HepG2 (cell line): Measurements from ENCODE around the gene CAVIN1. TPM values are rescaled to one million over a fixed set of nuclear protein-coding genes. Genes with fewer than 3 reads are reported as not detected.
"Not testable (repeated sequence)": the region's sequence is repeated elsewhere in the genome, so short reads cannot be mapped to it uniquely, and the experiment has no call there.

Experiments
- ATAC-seq: fragments of 200-7000 bp; cut with Tn5 transposase; 3 replicates; pipeline ENCODE4 v1.9.1; 2020; ENCODE audit warnings: mild to moderate bottlenecking, moderate library complexity
- BruUV-seq: library from RNA; stranded (reverse); fragments of 400-500 nt; replicated peaks from 2 replicates; lab custom pipeline; 2021; lab: Mats Ljungman, UMichigan
- CTCF ChIA-PET: fragments of 300-600 bp; formaldehyde crosslinking; extraction: SDS; loops from one replicate; lab custom pipeline; 2021; ENCODE audit warnings: low total read pairs, inconsistent platforms, low intra/inter-chr PET ratio; lab: Yijun Ruan, JAX
- POLR2A ChIA-PET: fragments of 350-600 bp; sonication (Branson Sonifier 250); formaldehyde crosslinking; loops from one replicate; lab custom pipeline; 2020; ENCODE audit warnings: antibody characterized with exemption, inconsistent platforms; lab: Yijun Ruan, JAX
- DNase-seq: peaks from one replicate; pipeline ENCODE4 v3.0.0-alpha.2; 2015; ENCODE audit warnings: low spot score
- FAIRE-seq: peaks from 3 replicates; lab custom pipeline; 2011; peaks lifted over from hg19 to GRCh38; lab: Jason Lieb, UNC
- H2AFZ ChIP-seq: one replicate; pipeline ENCODE4 v1.6.1; 2011; ENCODE audit warnings: low read length, inconsistent platforms
- H3K27ac ChIP-seq: fragments of 300-600 bp; 3 replicates; pipeline ENCODE4 v1.8.0; 2011; ENCODE audit warnings: mixed run types, mild to moderate bottlenecking, mixed read lengths, low read length, inconsistent platforms; ENCODE audit not compliant: insufficient read depth; ENCODE audit errors: extremely low read length
- H3K27me3 ChIP-seq, 2 experiments: fragments of 200-600 bp in 1 of 2; 2 replicates in 1 of 2; 3 replicates in 1 of 2; pipeline versions ENCODE4 v1.6.0 to v1.8.0; 2011; ENCODE audit warnings: low read length in 2 of 2, mild to moderate bottlenecking in 2 of 2, moderate library complexity in 2 of 2, inconsistent platforms in 1 of 2; ENCODE audit not compliant: insufficient read depth in 2 of 2, control insufficient read depth in 1 of 2
- H3K36me3 ChIP-seq, 2 experiments: fragments of 200-600 bp in 1 of 2; replicated peaks in 1 of 2; 2 replicates in 1 of 2; 3 replicates in 1 of 2; pipeline versions ENCODE4 v1.5.1 to v1.8.0; 2011; ENCODE audit warnings: low read length in 2 of 2, inconsistent platforms in 1 of 2; ENCODE audit not compliant: insufficient read depth in 2 of 2, control insufficient read depth in 1 of 2
- H3K4me1 ChIP-seq: 2 replicates; pipeline ENCODE4 v1.5.1; 2012; ENCODE audit warnings: low read length, inconsistent platforms; ENCODE audit not compliant: insufficient read depth
- H3K4me2 ChIP-seq: 2 replicates; pipeline ENCODE4 v1.6.0; 2011; ENCODE audit warnings: low read depth, low read length, inconsistent platforms
- H3K4me3 ChIP-seq, 3 experiments: fragments of 200-600 bp in 1 of 3; sonication (generic), shearing (Covaris generic) in 1 of 3; replicated peaks in 1 of 3; 2 replicates each; pipeline ENCODE4 v1.5.1; 2011 to 2016; ENCODE audit warnings: low read length in 3 of 3, inconsistent platforms in 2 of 3, low read depth in 2 of 3, mild to moderate bottlenecking in 2 of 3, control low read depth in 1 of 3, mixed read lengths in 1 of 3; ENCODE audit not compliant: insufficient read depth in 1 of 3
- H3K79me2 ChIP-seq: one replicate; pipeline ENCODE4 v1.6.1; 2011; ENCODE audit warnings: low read length, inconsistent platforms; ENCODE audit not compliant: insufficient read depth
- H3K9ac ChIP-seq: 2 replicates; pipeline ENCODE4 v1.6.0; 2011; ENCODE audit warnings: mild to moderate bottlenecking, low read depth, low read length, inconsistent platforms; ENCODE audit not compliant: insufficient read depth
- H3K9me3 ChIP-seq: 2 replicates; pipeline ENCODE4 v1.5.1; 2012; ENCODE audit warnings: mild to moderate bottlenecking, low read length
- H4K20me1 ChIP-seq: 2 replicates; pipeline ENCODE4 v1.6.0; 2011; ENCODE audit warnings: inconsistent platforms, mild to moderate bottlenecking, low read length, moderate library complexity; ENCODE audit not compliant: insufficient read depth
- ARNTL ChIP-seq: sonication (generic); formaldehyde crosslinking; IDR thresholded peaks from 2 replicates; pipeline ENCODE4 v1.4.0; 2020; ENCODE audit warnings: mild to moderate bottlenecking, missing genetic modification reagents
- LCORL ChIP-seq, 2 experiments: fragments of 450-650 bp in 1 of 2; sonication (generic) in 1 of 2; formaldehyde crosslinking in 1 of 2; IDR thresholded peaks; 2 replicates each; pipeline versions ENCODE4 v1.5.0 to v1.6.1; 2017 to 2020; ENCODE audit warnings: antibody characterized with exemption in 1 of 2, missing genetic modification reagents in 1 of 2
- MYNN ChIP-seq: sonication (generic); formaldehyde crosslinking; IDR thresholded peaks from 2 replicates; pipeline ENCODE4 v1.4.0; 2020; ENCODE audit warnings: mild to moderate bottlenecking, low read depth, missing genetic modification reagents
- NFKB2 ChIP-seq: sonication (generic); formaldehyde crosslinking; IDR thresholded peaks from 2 replicates; pipeline ENCODE4 v1.4.0; 2020; ENCODE audit warnings: missing genetic modification reagents, borderline replicate concordance
- ZNF292 ChIP-seq: sonication (generic); formaldehyde crosslinking; IDR thresholded peaks from 2 replicates; pipeline ENCODE4 v1.8.1; 2022; ENCODE audit warnings: mild to moderate bottlenecking, low read depth, missing genetic modification reagents, borderline replicate concordance
- ZNF383 ChIP-seq: sonication (generic); formaldehyde crosslinking; IDR thresholded peaks from 2 replicates; pipeline ENCODE4 v1.4.0; 2020; ENCODE audit warnings: missing genetic modification reagents, mild to moderate bottlenecking, borderline replicate concordance
- WGBS: methylation state at CpG from one replicate; pipeline ENCODE4 v1.1.6; 2017; ENCODE audit warnings: low lambda C conversion rate; 5-methylcytosine and 5-hydroxymethylcytosine counted together
- in situ Hi-C: cut with HindIII; loops from 2 replicates; pipeline ENCODE4 v1.10.0; 2017; ENCODE audit warnings: low pct_unique_long_range_greater_than_20kb; ENCODE audit not compliant: extremely low pct_ligation_motif_present
- intact Hi-C: fragments of 100-400 bp; cut with micrococcal nuclease; formaldehyde crosslinking; loops from one replicate; pipeline ENCODE4 v1.10.0; 2022; ENCODE audit not compliant: unreplicated experiment
- polyA plus RNA-seq, 8 experiments: library from polyadenylated mRNA; depleted of rRNA in 3 of 8; stranded (reverse) in 7 of 8; unstranded in 1 of 8; fragments of >200 nt; fragmentation: Illumina TruSeq in 4 of 8; extraction: Trizol in 4 of 8; gene quantifications; 2 replicates each; pipeline versions ENCODE4 v1.2.1 to v1.2.3, GENCODE V29; 2011 to 2016; ENCODE audit warnings: low read depth in 4 of 8, missing spikeins in 1 of 8, mixed read lengths in 1 of 8; ENCODE audit not compliant: insufficient read depth in 1 of 8
- total RNA-seq, 5 experiments: library from RNA; depleted of rRNA; stranded (reverse); fragments of >200 nt; fragmentation: Illumina TruSeq; extraction: Trizol; gene quantifications; 2 replicates each; pipeline ENCODE4 v1.2.3, GENCODE V29; 2016; ENCODE audit warnings: low read depth in 1 of 5
- TF ChIP-seq, protein P1 (sequence below), 2 experiments: sonication (generic) in 1 of 2; formaldehyde crosslinking in 1 of 2; IDR thresholded peaks; 2 replicates each; pipeline versions ENCODE4 v1.4.0 to v1.6.1; 2018 to 2020; ENCODE audit warnings: missing genetic modification reagents in 2 of 2, borderline replicate concordance in 1 of 2, low read depth in 1 of 2, mild to moderate bottlenecking in 1 of 2, missing biosample characterization in 1 of 2

Gene CAVIN1
- total and polyA plus RNA-seq, 2 of the 13 experiments (the other 11 are each of a cell fraction or from before 2014, with no cell fraction given), result 15.9 to 25.5 TPM

DNA sequence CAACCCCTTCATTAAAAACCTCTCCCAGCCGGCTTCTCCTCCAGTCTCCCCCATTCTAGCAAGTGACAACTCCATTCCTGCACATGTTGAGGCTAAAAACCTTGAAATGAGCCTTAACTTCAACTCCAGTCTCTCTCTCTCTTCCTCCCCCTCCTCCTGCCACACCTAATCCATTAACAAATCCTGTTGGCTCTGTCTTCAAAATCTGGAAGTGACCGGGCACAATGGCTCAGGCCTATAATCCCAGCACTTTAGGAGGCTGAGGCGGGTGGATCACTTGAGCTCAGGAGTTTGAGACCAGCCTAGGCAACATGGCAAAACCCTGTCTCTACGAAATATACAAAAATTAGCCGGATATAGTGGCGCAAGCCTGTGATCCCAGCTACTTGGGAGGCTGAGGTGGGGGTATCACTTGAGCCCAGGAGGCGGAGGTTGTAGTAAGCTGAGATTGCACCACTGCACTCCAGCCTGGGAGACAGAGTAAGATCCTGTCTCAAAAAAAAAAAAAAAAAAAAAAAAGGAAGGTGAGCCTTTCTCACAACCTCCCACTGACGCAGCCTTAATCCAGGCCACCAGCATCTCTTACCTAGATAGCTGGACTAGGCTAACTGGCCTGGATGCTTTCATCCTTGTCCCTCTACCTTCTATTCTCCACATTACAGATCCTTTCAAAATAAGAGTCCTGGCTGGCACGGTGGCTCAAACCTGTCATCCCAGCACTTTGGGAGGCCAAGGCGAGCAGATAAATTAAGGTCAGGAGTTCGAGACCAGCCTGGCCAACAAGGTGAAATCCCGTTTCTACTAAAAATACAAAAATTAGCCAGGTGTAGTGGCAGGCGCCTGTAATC is 56.7 kb downstream of the CAVIN1 start:
- H3K36me3 ChIP-seq; intact Hi-C loops; H3K4me3 ChIP-seq; DNase-seq; H3K4me2 ChIP-seq; FAIRE-seq; H3K9ac ChIP-seq; CTCF ChIA-PET; H3K9me3 ChIP-seq; H2AFZ ChIP-seq; BruUV-seq; H3K27me3 ChIP-seq; in situ Hi-C loops; TF ChIP-seq LCORL (IDR thresholded peaks at IDR 0.05): not testable (repeated sequence)
- Histone ChIP-seq H3K79me2 (peaks cover 73% of the 10 kb centered on the region), H3K4me1 (peaks cover 52% of the 10 kb centered on the region), H3K27ac (peak overlapping the region; percentile 52), H4K20me1 (peaks cover 34% of the 10 kb centered on the region)
- 88% methylated on average over 13 of the region's 13 CpGs for WGBS
- ATAC-seq, result 0 out of 3 replicates have a peak, but pooled peaks have one; percentile 25
- POLR2A ChIA-PET, result interaction anchor here (0.7 to 3.6 kb wide), 4 partner anchors 12 to 348 kb away, joined by 3 to 10 read pairs (median 4); partner anchors contain the start of gene STAT3
- TF ChIP-seq, protein P1, sequence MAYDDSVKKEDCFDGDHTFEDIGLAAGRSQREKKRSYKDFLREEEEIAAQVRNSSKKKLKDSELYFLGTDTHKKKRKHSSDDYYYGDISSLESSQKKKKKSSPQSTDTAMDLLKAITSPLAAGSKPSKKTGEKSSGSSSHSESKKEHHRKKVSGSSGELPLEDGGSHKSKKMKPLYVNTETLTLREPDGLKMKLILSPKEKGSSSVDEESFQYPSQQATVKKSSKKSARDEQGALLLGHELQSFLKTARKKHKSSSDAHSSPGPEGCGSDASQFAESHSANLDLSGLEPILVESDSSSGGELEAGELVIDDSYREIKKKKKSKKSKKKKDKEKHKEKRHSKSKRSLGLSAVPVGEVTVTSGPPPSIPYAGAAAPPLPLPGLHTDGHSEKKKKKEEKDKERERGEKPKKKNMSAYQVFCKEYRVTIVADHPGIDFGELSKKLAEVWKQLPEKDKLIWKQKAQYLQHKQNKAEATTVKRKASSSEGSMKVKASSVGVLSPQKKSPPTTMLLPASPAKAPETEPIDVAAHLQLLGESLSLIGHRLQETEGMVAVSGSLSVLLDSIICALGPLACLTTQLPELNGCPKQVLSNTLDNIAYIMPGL (CRISPR knock-in tag; IDR thresholded peaks at IDR 0.05; ENCODE audit: borderline replicate concordance in 1 of 2, low read depth in 1 of 2), result peak in 1 of 2 experiments; percentile 28; a peak in 1 of 4 replicates
- TF ChIP-seq ARNTL (0 out of 2 replicates have a peak, but pooled peaks have one; percentile 50), ZNF383 (0 out of 2 replicates have a peak, but pooled peaks have one; percentile 75), ZNF292 (CRISPR knock-in tag) (0 out of 2 replicates have a peak, but pooled peaks have one; percentile 46), LCORL (CRISPR knock-in tag; IDR thresholded peaks at IDR 0.05) (0 out of 2 replicates have a peak, but pooled peaks have one; percentile 1), NFKB2 (CRISPR knock-in tag) (0 out of 2 replicates have a peak, but pooled peaks have one; percentile 35), MYNN (CRISPR knock-in tag) (peak; percentile 100)
